Stomach (tissue), 4 donors: ENCODE measurements around the gene CEP20.

ENCODE experiments used
- CTCF ChIP-seq, 7 experiments: fragments of 450-650 bp in 4 of 7; fragments of 200-600 bp in 3 of 7; sonication (generic) in 3 of 7; IDR thresholded peaks; one replicate each; pipeline ENCODE4 v1.5.1; 2016 to 2019; ENCODE audit warnings: antibody characterized with exemption in 7 of 7, control low read depth in 2 of 7, mild to moderate bottlenecking in 1 of 7
- EP300 ChIP-seq: sonication (generic); formaldehyde crosslinking; IDR thresholded peaks from one replicate; pipeline ENCODE4 v1.6.1; 2017; ENCODE audit warnings: antibody characterized with exemption
- POLR2A ChIP-seq, 4 donors: fragments of 450-650 bp; IDR thresholded peaks; one replicate each; pipeline ENCODE4 v1.6.1; 2016; ENCODE audit warnings: antibody characterized with exemption in 4 of 4, control low read depth in 2 of 4, mild to moderate bottlenecking in 1 of 4, moderate library complexity in 1 of 4
- POLR2AphosphoS5 ChIP-seq, 3 donors: sonication (generic); formaldehyde crosslinking; IDR thresholded peaks; one replicate each; pipeline ENCODE4 v1.6.1; 2016; ENCODE audit warnings: antibody characterized with exemption in 3 of 3

- TF ChIP-seq CTCF (IDR thresholded peaks at IDR 0.05) (no peak), POLR2AphosphoS5 (IDR thresholded peaks at IDR 0.05) (no peak), POLR2A (IDR thresholded peaks at IDR 0.05) (no peak), EP300 (no peak)
Measured at GRCh38 chr16:15924996-15925395, 36.6 kb upstream of the CEP20 start.
